Measurements from ENCODE around the gene RECQL.
"Not testable (repeated sequence)": the region's sequence is repeated elsewhere in the genome, so short reads cannot be mapped to it uniquely, and the experiment has no call there.

The RECQL gene

DNA sequence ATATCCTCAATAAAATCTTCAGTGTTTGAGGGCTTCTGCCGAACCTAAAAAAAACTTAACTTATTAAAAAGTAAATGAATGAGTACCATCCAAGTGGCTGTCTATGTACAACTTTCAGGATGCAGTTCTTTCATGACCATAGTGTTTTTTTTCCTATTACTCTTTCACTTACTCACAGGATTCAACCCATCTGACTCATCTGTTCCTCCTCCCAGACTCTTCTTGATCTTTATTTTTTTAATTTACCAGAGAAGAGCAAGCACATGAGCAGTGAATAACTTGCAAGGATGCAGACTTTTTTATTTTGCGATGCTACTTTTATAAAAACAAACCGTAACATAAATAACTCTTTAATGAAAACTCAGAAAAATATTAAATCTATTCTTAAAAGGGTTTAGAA, 24.5 kb downstream of the RECQL start:
- H3K36me3 Mint-ChIP-seq (ENCODE audit: low read depth), result peaks cover 38% of the 10 kb centered on the region
- DNase-seq (ENCODE audit: low spot score), result no peak
- no peaks in the 10 kb centered on the region for H3K27me3 Mint-ChIP-seq (ENCODE audit: low read depth)
- peaks cover 10% of the 10 kb centered on the region for H3K4me1 Mint-ChIP-seq (ENCODE audit: low read depth)
- peak overlapping the region; percentile 12 for H3K27ac Mint-ChIP-seq
- H3K4me3 Mint-ChIP-seq, result no peak overlapping the region
- H3K9me3 Mint-ChIP-seq, result no peaks in the 10 kb centered on the region

DNA sequence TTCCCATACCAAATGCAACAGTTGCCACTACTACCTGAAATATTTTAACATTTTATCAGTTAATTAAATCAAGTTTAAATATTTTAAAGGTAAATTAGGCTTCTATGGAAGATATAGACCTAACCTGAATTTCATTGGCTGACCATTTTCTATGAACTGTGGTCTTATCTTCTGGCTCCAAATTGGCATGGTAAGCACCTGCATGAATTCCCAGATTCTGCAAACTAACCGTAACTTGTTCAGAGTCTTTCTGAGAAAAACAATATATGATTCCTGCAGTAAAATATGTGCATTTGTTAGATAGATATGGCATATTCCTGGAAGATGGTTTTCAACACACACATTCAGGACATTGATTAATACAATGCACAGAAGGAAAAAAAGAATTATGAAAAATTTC, 25.9 kb downstream of the RECQL start:
- no peak overlapping the region for H3K4me3 Mint-ChIP-seq
- peaks cover 45% of the 10 kb centered on the region for H3K36me3 Mint-ChIP-seq (ENCODE audit: low read depth)
- no peaks in the 10 kb centered on the region for H3K9me3 Mint-ChIP-seq
- no peaks in the 10 kb centered on the region for H3K27me3 Mint-ChIP-seq (ENCODE audit: low read depth)
- no peak overlapping the region for H3K27ac Mint-ChIP-seq
- H3K4me1 Mint-ChIP-seq (ENCODE audit: low read depth), result peaks cover 13% of the 10 kb centered on the region
- no peak for DNase-seq (ENCODE audit: low spot score)

DNA sequence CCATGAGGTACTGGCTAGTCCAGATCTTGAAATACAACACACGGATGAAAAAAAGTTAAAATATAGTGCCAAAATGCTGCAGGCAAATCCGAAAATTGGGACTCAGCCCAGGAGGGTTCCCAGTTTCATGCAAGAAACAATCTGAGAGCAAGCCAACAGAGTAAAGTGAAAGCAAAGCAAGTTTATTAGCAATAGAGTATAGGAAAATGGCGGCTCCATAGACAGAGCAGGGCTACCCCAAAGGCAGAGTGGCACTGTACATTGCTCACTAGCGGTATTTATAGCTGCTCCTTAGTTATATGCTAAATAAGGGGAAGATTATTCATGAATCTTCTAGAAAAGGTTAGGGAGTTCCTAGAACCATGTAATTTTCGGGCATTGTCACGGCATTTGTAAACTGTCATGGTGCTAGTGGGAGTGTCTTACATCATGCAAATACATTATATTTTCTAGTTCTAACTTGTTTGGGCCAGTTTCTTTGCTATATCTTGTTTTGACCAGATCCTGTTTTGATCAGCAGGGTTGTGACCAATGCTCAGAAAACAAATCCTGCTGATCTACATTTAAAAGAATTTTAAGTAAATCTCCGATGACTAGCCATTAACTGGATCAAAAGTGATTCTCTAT, 29.1 kb downstream of the RECQL start:
- H3K27ac Mint-ChIP-seq, result no peak overlapping the region
- H3K4me3 Mint-ChIP-seq, result no peak overlapping the region
- H3K36me3 Mint-ChIP-seq (ENCODE audit: low read depth), result peaks cover 58% of the 10 kb centered on the region
- no peaks in the 10 kb centered on the region for H3K9me3 Mint-ChIP-seq
- peaks cover 9% of the 10 kb centered on the region for H3K4me1 Mint-ChIP-seq (ENCODE audit: low read depth)
- no peak for DNase-seq (ENCODE audit: low spot score)
- H3K27me3 Mint-ChIP-seq (ENCODE audit: low read depth), result no peaks in the 10 kb centered on the region

DNA sequence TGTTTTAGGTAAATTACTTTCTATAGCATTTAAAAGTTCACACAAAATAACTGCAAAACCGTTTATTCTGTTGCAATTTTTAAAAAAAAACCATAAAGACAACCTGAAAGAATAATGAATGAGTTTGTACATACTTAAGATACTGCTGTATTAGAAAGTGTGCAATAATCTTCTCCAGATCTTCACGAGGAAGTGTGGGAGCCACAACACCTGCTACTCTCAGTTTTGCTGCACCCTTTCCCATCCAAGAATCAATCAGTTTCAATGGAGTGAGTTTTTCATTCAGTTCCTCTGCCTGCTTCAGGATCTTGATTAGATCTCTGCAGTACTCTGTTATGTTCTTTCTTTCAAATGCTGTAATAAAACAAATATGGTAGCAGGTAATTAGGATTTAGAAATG, 30.1 kb downstream of the RECQL start:
- Mint-ChIP-seq H3K4me3 (no peak overlapping the region), H3K27ac (no peak overlapping the region), H3K4me1 (ENCODE audit: low read depth) (peaks cover 8% of the 10 kb centered on the region), H3K27me3 (ENCODE audit: low read depth) (no peaks in the 10 kb centered on the region), H3K9me3 (no peaks in the 10 kb centered on the region), H3K36me3 (ENCODE audit: low read depth) (peaks cover 57% of the 10 kb centered on the region)
- DNase-seq (ENCODE audit: low spot score), result no peak

DNA sequence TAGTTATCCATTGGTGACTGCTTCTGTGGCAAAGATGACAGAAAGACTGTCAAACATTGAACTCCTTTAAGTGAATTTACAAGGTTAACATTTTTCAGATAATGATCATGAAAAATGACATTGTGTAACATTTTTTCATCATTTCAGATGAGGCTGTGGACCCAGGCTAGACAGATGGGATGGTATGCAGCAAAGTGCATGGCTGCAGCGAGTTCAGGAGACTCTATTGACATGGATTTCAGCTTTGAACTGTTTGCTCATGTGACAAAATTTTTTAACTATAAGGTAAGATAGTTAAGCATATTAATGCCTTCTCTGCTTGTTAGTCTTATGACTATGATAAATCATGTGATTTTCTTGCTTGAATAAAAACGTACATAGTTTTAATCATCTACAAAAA, 34.1 kb downstream of the RECQL start:
- H3K9me3 Mint-ChIP-seq; DNase-seq (ENCODE audit: low spot score); H3K4me3 Mint-ChIP-seq; H3K27ac Mint-ChIP-seq; H3K27me3 Mint-ChIP-seq (ENCODE audit: low read depth); H3K4me1 Mint-ChIP-seq (ENCODE audit: low read depth): not testable (repeated sequence)
- H3K36me3 Mint-ChIP-seq (ENCODE audit: low read depth), result peaks cover 62% of the 10 kb centered on the region

DNA sequence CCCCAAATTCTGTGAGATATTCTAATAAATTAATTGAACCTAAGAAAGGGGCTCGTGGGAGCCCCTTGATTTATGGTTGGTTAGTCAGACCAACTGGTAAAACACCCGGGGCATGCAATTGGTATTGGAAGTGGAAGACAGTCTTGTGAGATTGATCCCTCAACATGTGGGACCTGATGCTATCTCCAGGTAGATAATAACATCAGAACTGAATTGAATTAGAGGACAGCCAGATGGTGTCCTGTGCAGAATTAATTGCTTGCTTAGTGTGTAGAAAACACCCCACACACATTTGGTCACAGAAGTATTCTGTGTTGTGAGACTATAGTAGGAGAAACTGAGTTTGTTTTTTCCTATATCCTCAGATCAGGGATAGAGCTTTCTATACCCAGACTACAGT, 42.0 kb downstream of the RECQL start:
- Mint-ChIP-seq H3K9me3 (no peaks in the 10 kb centered on the region), H3K27ac (no peak overlapping the region), H3K36me3 (ENCODE audit: low read depth) (peaks cover 77% of the 10 kb centered on the region), H3K4me1 (ENCODE audit: low read depth) (peaks cover 37% of the 10 kb centered on the region), H3K4me3 (no peak overlapping the region), H3K27me3 (ENCODE audit: low read depth) (no peaks in the 10 kb centered on the region)
- no peak for DNase-seq (ENCODE audit: low spot score)

DNA sequence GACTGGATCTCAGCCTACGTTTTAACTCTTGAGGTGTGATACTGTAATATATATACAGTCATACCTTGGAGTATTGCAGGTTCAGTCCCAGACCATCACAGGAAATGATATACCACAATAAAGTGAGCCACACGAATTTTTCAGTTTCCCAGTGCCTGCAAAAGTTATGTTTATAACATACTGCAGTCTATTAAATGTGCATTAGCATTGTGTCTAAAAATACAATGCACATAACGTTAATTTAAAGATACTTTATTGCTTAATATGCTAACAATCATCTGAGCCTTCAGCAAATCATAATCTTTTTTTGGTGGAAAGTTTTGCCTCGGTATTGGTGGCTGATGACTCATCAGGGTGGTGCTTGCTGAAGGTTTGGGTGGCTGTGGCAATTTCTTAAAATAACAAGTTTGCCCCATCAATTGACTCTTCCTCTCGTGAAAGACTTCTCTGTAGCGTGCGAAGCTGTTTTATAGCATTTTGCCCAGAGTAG, 45.1 kb downstream of the RECQL start:
- peaks cover 66% of the 10 kb centered on the region for H3K36me3 Mint-ChIP-seq (ENCODE audit: low read depth)
- H3K9me3 Mint-ChIP-seq, result no peaks in the 10 kb centered on the region
- H3K27ac Mint-ChIP-seq, result peak overlapping the region; percentile 98
- H3K4me3 Mint-ChIP-seq, result peak overlapping the region; percentile 77
- H3K27me3 Mint-ChIP-seq (ENCODE audit: low read depth), result no peaks in the 10 kb centered on the region
- peak; percentile 70 for DNase-seq (ENCODE audit: low spot score)
- peaks cover 55% of the 10 kb centered on the region for H3K4me1 Mint-ChIP-seq (ENCODE audit: low read depth)

DNA sequence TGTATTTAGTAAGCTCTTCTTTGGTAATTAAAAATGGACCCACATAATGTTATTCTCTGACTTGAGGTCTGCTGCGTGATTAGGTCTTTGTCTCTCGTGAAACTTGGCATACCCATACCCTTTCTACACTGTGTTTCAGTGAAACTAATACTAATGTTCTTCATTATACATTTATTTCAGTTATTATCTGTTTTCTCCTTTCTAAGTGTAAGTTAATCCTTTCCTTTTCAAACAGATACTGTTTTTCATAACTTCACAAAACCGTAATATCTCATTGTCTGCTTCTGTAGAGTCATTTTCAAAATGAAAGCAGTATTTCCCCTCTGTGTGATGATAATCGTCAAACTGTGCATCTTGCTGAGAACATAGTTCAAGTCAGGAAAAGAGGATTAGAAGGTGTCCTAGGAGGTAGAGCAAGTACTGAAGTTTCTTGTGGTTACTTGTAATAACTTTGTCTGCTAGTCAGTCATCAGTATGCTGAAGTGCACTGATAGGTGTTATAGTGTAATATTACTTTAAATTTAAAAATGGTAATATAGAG, 48.1 kb downstream of the RECQL start:
- Mint-ChIP-seq H3K27ac (peak overlapping the region; percentile 98), H3K4me3 (peak overlapping the region; percentile 79), H3K36me3 (ENCODE audit: low read depth) (peaks cover 65% of the 10 kb centered on the region), H3K9me3 (no peaks in the 10 kb centered on the region), H3K4me1 (ENCODE audit: low read depth) (peaks cover 57% of the 10 kb centered on the region), H3K27me3 (ENCODE audit: low read depth) (no peaks in the 10 kb centered on the region)
- DNase-seq (ENCODE audit: low spot score), result no peak

DNA sequence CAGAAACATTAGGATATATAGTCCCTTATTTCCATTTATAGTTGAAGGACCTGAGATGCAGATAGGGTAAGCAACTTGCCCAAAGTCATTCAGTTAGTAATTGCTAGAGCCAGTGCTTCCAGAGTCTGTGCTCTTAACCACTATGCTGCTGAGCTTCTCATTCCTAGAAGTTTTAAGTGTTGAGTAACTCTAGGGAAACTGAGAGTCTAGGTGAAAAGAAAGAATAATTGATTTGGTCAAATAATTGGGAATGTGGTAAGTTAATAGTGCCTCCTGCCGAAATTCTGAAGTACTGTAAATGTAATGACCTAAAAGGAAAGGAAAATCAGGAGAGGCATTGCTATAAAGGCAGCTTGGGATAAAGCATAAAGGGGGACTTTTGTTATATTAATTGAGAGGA, 49.9 kb downstream of the RECQL start:
- Mint-ChIP-seq H3K27me3 (ENCODE audit: low read depth) (no peaks in the 10 kb centered on the region), H3K4me1 (ENCODE audit: low read depth) (peaks cover 39% of the 10 kb centered on the region), H3K4me3 (peak overlapping the region; percentile 22), H3K9me3 (no peaks in the 10 kb centered on the region), H3K36me3 (ENCODE audit: low read depth) (peaks cover 56% of the 10 kb centered on the region), H3K27ac (peak overlapping the region; percentile 34)
- no peak for DNase-seq (ENCODE audit: low spot score)

DNA sequence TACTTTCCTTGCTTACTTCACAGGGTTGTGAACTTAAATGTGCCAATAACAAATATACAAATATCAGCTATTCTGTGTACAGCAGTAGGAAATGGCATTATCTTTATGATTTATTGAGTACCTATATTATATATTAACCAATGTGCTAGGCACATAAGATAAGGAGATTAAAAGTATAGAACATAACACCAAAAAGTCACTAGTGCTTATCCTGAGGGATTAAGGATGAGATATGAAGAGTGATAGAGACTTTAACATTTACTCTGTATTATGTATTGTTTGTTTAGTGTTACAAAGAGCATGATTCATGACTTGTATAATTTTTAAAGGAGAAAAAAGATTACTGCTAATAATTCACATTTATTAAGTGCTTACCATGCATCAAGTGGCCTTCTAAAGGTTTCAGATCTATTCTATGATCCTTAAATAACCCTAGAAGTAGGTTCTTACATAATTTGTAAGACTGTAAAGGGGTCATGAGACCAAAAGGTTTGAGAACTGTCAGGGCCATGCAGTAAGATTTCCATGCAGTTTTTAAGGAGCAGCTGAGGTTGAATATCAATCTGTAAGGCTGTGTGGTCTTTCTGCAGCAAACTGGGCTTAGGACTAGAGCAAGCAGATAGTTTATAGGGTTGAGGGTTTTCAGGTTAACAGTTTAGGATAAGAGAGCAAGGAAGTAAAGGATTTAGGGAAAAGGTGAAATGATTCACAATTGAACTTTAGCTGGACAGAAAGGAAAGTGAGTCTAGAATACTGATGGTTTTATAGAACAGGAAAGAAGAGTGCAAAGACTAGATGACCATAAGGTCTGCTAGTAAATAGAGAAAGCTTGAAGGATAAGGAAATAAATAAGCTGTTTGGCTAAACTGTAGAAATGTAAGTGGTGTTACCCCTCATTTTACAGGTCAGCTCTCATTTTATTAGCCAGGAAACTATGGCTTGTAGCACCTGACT, 57.0 kb downstream of the RECQL start:
- H3K4me3 Mint-ChIP-seq, result no peak overlapping the region
- H3K27ac Mint-ChIP-seq, result no peak overlapping the region
- peaks cover 57% of the 10 kb centered on the region for H3K36me3 Mint-ChIP-seq (ENCODE audit: low read depth)
- no peaks in the 10 kb centered on the region for H3K27me3 Mint-ChIP-seq (ENCODE audit: low read depth)
- H3K4me1 Mint-ChIP-seq (ENCODE audit: low read depth), result peaks cover 27% of the 10 kb centered on the region
- H3K9me3 Mint-ChIP-seq, result no peaks in the 10 kb centered on the region
- no peak for DNase-seq (ENCODE audit: low spot score)

DNA sequence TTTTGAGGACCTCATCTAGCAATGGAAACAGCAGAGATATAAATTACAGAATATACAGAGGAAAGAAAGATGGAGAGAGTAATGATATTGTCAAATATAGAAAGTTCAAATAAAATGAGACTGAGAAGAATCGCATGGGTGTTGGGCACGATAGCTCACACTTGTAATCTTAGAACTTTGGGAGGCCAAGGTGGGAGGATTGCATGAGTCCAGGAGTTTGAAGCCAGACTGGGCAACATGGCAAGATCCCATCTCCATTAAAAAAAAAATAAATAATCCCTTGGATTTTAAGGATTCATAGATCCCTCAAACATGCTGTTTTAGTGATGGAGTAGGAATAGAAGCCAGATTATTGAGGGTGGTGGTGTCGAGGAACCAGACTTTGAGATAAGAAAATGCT, 62.1 kb downstream of the RECQL start:
- peaks cover 37% of the 10 kb centered on the region for H3K36me3 Mint-ChIP-seq (ENCODE audit: low read depth)
- H3K27me3 Mint-ChIP-seq (ENCODE audit: low read depth), result peaks cover 2% of the 10 kb centered on the region
- peaks cover 36% of the 10 kb centered on the region for H3K4me1 Mint-ChIP-seq (ENCODE audit: low read depth)
- DNase-seq (ENCODE audit: low spot score), result no peak
- no peaks in the 10 kb centered on the region for H3K9me3 Mint-ChIP-seq
- H3K4me3 Mint-ChIP-seq, result peak overlapping the region; percentile 95
- peak overlapping the region; percentile 23 for H3K27ac Mint-ChIP-seq

DNA sequence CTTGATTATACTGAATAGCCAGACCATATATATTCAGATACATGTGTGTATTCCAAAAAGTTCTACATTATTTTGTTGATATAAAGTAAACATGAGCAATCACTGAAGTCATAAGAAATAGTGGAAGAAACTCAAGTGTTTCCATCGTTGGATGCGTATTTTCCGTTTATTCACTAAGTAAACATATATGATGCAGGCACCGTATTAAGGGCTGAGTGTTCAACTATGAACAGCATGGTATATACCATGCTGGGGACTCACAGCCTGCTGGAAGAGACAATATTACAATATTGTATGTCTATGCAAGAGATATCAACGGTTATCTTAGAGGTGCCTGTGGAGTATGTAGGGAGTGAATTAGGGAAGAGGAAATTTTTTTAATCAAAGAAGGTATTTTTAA, 62.8 kb downstream of the RECQL start:
- peak overlapping the region; percentile 95 for H3K4me3 Mint-ChIP-seq
- H3K27me3 Mint-ChIP-seq (ENCODE audit: low read depth), result peaks cover 5% of the 10 kb centered on the region
- peaks cover 34% of the 10 kb centered on the region for H3K4me1 Mint-ChIP-seq (ENCODE audit: low read depth)
- peak overlapping the region; percentile 97 for H3K27ac Mint-ChIP-seq
- H3K36me3 Mint-ChIP-seq (ENCODE audit: low read depth), result peaks cover 37% of the 10 kb centered on the region
- DNase-seq (ENCODE audit: low spot score), result no peak
- no peaks in the 10 kb centered on the region for H3K9me3 Mint-ChIP-seq

DNA sequence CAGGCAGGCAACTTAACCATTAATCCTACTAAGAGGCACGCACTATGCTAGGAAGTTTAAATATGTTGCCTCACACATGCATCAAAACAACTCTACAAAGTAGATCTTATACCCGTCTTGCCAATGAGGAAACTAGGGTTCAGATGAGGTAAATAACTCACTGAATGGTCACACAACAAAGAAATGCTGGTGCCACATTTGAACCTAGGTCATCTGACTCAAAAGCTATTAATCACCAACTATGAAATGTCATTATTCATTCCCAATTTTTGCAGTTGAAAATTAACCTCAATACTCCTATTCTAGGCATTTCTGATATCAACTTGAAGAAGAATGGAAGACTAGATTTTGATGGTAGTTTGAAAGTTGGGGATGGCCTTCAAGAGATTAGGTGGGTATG, 66.7 kb downstream of the RECQL start:
- H3K36me3 Mint-ChIP-seq (ENCODE audit: low read depth), result peaks cover 13% of the 10 kb centered on the region
- peaks cover 17% of the 10 kb centered on the region for H3K4me1 Mint-ChIP-seq (ENCODE audit: low read depth)
- no peaks in the 10 kb centered on the region for H3K9me3 Mint-ChIP-seq
- DNase-seq (ENCODE audit: low spot score), result no peak
- H3K27ac Mint-ChIP-seq, result no peak overlapping the region
- H3K4me3 Mint-ChIP-seq, result no peak overlapping the region
- H3K27me3 Mint-ChIP-seq (ENCODE audit: low read depth), result peaks cover 7% of the 10 kb centered on the region

DNA sequence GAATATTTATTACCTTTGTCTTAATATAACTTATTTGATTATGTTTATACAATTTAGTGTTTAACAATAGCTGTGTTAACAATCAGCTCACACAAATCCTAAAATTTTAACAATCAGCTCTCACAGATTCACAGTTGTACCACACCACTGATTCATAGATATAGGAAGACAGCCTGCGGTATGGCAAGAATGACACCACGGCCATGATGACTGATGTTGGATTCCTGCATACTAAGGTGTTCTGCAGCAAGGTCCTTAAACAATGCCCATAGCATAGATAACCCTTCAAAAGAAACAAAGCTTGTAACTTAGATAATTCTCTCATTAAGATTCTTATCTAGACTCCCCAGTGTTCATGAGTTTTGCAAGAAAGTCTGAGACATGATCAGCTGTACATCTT, 67.9 kb downstream of the RECQL start:
- no peaks in the 10 kb centered on the region for H3K9me3 Mint-ChIP-seq
- H3K27ac Mint-ChIP-seq, result no peak overlapping the region
- H3K4me1 Mint-ChIP-seq (ENCODE audit: low read depth), result peaks cover 5% of the 10 kb centered on the region
- peaks cover 7% of the 10 kb centered on the region for H3K27me3 Mint-ChIP-seq (ENCODE audit: low read depth)
- H3K4me3 Mint-ChIP-seq, result no peak overlapping the region
- DNase-seq (ENCODE audit: low spot score), result no peak
- peaks cover 3% of the 10 kb centered on the region for H3K36me3 Mint-ChIP-seq (ENCODE audit: low read depth)

Data from T-helper 2 cell treated with Interferon-gamma antibody and Interleukin-4, amounts not matched to agents 5 μg/mL and 100 μg/mL, for 36 hours (primary cell).